ENCODE results near the gene HTT-AS.

The HTT-AS gene

GRCh38 chr4:3013839-3014350, 60.4 kb downstream of the HTT-AS start:
- H4K20me1 ChIP-seq (ENCODE audit: low read depth, low read length) = no peaks in the 10 kb centered on the region
- no peak overlapping the region for H3K9ac ChIP-seq (ENCODE audit: low read length)
- H3K36me3 ChIP-seq (ENCODE audit: low read length) = no peaks in the 10 kb centered on the region
- no peaks in the 10 kb centered on the region for H3F3A ChIP-seq (ENCODE audit: insufficient read depth)
- H3K79me2 ChIP-seq (ENCODE audit: insufficient read depth, low read length) = no peaks in the 10 kb centered on the region
- H3K4me3 ChIP-seq (ENCODE audit: insufficient read depth, low read length, poor library complexity, severe bottlenecking) = no peak overlapping the region
- H3K27me3 ChIP-seq (ENCODE audit: low read length) = no peaks in the 10 kb centered on the region
- H3K4me2 ChIP-seq (ENCODE audit: low read depth, low read length, poor library complexity, severe bottlenecking) = no peak overlapping the region
- no peak for TF ChIP-seq EZH2phosphoT487 (conservative IDR thresholded peaks at IDR 0.05; ENCODE audit: low read length)
- TF ChIP-seq CTCF (IDR thresholded peaks at IDR 0.05; ENCODE audit: insufficient read depth, low read length, poor library complexity, severe bottlenecking) = no peak
- H3K27ac ChIP-seq (ENCODE audit: low read depth, low read length) = no peak overlapping the region
- H2AFZ ChIP-seq (ENCODE audit: low read depth, low read length, severe bottlenecking) = no peak overlapping the region
- no peaks in the 10 kb centered on the region for H3K9me3 ChIP-seq (ENCODE audit: insufficient read depth, low read length)
- H3K9me2 ChIP-seq (replicated peaks; ENCODE audit: insufficient read depth, low read length) = no peaks in the 10 kb centered on the region
